Articular chondrocyte of knee joint (primary cell): ENCODE measurements around the gene CYP27A1. TPM values are rescaled to one million over a fixed set of nuclear protein-coding genes. Genes with fewer than 3 reads are reported as not detected.

Experiments
- total RNA-seq: library from RNA; depleted of rRNA; stranded (reverse); fragments of >200 nt; gene quantifications from 2 replicates; pipeline ENCODE4 v1.2.3, GENCODE V29; 2012

CYP27A1 gene
- total RNA-seq = 54.0 and 59.7 TPM in 2 replicates

DNA sequence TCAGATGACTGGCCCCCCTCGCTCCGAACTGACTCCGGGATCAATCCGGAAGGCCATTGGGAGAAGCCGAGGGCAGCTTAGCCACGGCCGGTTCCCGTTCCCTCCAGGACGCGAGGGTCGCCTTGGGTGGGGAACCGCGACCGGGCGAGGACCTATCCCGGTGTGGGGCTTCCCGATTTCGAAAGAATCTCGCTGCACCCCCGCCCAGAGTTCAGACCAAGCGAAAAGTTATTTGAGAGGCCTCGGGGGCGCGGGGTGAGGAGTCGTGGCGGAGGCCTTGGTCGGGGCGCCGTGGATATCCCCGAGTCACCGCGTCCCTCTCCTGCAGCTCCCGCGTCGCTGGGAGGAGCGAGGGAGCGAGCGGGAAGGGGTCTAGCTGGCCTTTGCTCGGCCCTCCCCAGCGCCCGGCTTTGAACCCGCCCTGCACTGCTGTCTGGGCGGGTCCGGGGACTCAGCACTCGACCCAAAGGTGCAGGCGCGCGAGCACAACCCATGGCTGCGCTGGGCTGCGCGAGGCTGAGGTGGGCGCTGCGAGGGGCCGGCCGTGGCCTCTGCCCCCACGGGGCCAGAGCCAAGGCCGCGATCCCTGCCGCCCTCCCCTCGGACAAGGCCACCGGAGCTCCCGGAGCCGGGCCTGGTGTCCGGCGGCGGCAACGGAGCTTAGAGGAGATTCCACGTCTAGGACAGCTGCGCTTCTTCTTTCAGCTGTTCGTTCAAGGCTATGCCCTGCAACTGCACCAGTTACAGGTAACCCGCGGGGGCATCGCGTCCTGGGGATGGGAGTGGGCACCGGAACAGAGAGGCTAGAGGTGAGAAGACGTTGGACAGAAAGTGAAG is at the start of gene CYP27A1:
TSS of gene CYP27A1 (plus strand) at position 457 of the 837 bp plus-strand sequence. CDS start at position 493, 36 bp downstream.

GRCh38 chr2:218831378-218831990 is 49.5 kb downstream of the CYP27A1 start, which contains the start of gene PRKAG3:
TSS of gene PRKAG3 (minus strand) at chr2:218831803.

DNA sequence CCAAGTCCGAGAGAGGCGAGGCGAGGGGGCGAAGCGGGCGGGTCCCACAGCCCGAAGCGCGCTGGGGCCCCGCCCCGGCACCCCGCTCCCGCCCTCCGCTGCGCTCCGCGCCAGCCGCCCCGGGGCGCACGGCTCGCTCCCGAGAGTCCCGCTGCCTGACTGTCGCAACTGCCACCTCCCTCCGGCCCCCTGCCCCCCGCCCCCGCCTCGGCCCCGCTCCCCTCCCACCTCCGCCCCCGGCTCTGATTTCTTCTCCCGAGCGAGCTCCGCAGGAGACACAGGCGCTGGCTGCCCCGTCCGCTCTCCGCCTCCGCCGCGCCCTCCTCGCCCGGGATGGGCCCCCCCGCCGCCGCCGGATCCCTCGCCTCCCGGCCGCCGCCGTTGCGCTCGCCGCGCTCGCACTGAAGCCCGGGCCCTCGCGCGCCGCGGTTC is 77.6 kb downstream of the CYP27A1 start, which contains the start of gene WNT6:
TSS of gene WNT6 (plus strand) at position 250 of the 432 bp plus-strand sequence. CDS start 233 bp downstream, outside the sequence.

Other genes with a start within 250 kb of the CYP27A1 start
- 14.8 and 15.6 TPM in 2 replicates for gene USP37, start 213.8 kb upstream of the CYP27A1 start, total RNA-seq
- gene CNOT9, start 213.3 kb upstream of the CYP27A1 start, total RNA-seq = 61.5 and 71.0 TPM in 2 replicates
- 14.0 and 14.2 TPM in 2 replicates for gene PLCD4, start 174.2 kb upstream of the CYP27A1 start, total RNA-seq
- gene ZNF142, start 122.5 kb upstream of the CYP27A1 start, total RNA-seq = 13.4 and 15.5 TPM in 2 replicates
- 23.1 and 26.0 TPM in 2 replicates for gene BCS1L, start 122.5 kb upstream of the CYP27A1 start, total RNA-seq
- gene RNF25, start 110.1 kb upstream of the CYP27A1 start, total RNA-seq = 27.6 and 29.6 TPM in 2 replicates
- gene STK36, start 110.1 kb upstream of the CYP27A1 start, total RNA-seq = 24.1 and 25.5 TPM in 2 replicates
- 14.1 and 22.7 TPM in 2 replicates for gene TTLL4, start 71.3 kb upstream of the CYP27A1 start, total RNA-seq
- 0.11 and 0.39 TPM in 2 replicates for gene PRKAG3, start 49.7 kb downstream of the CYP27A1 start, total RNA-seq
- not detected in 2 replicates for gene WNT6, start 77.7 kb downstream of the CYP27A1 start, total RNA-seq
- not detected in 2 replicates for gene WNT10A, start 98.7 kb downstream of the CYP27A1 start, total RNA-seq
- not detected in 2 replicates for gene CDK5R2, start 177.5 kb downstream of the CYP27A1 start, total RNA-seq
- gene FEV, start 203.0 kb downstream of the CYP27A1 start, total RNA-seq = not detected in 2 replicates
- gene CRYBA2, start 211.3 kb downstream of the CYP27A1 start, total RNA-seq = 0.54 TPM in 1 of 2 replicates, not detected in the other